GM18526 (cell line): ENCODE results near the gene EVL.

Source experiments
- POLR2A ChIP-seq: IDR thresholded peaks from 3 replicates; pipeline ENCODE4 v1.6.1; 2011; ENCODE audit not compliant: insufficient read length; ENCODE audit errors: extremely low read depth

The EVL gene

DNA sequence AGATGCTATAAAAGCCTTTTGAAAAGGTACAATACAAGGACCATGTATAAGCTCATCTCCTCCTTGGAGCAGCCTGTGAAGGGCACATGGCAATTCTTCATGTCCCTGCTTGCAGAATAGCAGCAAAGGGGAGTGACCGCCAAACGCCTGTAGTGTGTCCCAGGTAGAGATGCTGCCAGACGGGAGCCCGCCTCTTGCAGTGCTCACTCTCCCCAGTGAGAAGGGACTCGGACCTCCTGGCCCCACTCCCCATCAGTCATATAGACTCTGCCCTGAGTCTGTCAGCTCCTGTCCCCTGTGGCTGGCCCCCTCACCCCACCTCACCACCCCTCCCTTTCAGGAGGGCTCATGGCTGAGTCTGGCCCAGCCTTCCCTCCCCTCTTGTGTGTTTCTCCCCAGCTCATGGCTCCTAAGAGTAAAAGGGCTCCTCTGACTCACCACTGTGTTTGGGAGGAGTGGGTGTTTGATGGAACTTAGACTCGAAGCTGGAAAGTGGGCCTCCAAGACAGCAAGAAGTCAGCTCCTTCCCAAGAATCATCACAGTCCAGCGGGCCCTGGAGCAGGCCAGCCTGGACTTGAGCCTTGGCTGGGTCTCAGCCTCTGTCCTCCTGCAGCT lies 53.3 kb downstream of the EVL start:
- TF ChIP-seq POLR2A: no peak

DNA sequence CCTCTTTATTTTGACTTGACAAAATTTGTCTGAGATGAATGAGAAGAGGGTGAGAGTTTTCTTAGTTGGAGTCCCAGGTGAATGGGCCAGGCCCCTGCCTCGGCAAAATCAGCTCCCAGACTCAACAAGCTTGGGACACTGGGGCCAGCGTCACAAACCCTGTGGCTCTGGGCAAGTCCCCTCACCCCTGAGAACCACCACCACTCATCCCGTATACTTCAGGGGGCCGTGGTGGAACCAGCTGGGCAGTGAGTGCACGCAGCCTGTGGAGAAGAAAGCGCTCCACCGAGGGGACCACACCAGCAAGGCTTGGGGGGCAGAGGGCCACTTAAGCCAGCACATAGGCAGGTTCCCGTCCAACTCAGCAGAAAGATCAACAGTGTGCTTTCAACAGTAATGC lies 54.0 kb downstream of the EVL start:
- no peak for TF ChIP-seq POLR2A

DNA sequence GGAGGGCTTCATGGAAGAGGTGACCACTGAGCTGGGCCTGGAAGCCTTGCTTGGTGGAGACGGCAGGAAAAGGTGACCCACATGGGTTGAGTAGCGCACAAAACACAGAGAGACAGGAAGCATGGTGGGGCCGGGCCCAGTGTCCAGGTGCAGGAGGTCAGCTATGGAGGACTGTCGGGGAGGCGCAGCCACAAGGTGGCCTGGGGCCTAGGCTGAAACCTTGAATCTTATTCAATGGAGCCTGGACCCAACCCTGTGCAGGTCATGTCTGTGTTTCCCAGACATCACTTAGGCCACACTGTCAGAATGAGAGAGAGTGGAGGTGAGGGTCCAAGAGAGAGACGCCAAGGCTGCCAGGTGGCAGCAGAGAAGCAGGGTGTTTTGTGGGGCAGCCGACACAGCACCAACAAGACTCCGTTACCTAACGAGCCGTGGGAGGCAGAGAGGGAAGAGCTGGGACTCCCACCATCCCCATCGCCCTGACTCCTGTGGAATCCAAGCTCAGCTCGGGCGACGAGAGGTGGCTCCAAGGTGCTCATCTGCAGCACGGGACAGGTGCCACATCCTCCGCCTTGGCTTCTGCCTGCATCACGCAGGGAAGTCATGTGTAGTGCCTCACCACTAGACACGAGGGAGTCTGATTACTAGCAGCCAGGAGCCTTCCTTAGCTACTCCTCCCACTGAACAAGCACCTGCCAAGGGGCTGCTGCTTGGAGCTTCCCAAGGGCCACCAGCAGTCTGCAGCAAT lies 55.5 kb downstream of the EVL start:
- no peak for TF ChIP-seq POLR2A

DNA sequence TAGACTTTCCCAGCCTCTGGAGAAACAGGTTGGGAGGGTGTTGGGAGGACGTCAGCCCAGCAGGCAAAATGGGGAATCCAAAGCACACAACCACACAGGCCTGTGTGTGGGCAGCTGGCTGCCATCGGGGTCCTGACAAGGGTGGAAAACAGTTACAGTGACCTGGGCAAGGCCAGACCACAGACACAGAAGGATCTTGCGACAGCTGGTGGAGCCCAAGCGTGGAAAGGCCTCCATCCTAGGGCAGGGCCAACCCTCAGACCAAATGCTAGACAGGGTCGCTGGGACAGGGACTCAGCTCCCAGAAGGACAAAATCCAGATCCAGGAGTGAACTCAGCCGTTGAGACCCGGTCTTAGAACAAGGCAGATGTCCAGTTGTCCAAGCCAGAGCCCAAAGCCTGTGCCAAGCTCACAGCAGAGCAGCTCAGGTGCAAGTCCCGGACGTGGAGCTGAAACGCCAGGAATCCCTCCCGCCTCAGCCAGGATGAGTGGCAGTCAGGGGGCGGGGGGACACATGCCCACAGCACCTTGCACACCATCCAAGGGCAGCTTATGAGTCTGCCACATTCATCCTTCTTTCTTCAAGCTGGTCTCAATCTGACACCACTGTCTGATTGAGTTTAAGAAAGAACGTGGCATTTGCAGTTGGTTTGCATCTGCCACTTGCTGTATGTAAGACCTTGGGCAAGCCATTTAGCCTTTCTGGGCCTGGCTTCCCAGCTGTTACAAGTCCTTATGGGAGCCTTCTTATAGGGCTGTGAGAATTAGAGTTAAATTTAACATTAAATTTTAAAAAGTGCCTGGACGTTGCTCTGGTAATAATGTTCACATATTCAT lies 56.6 kb downstream of the EVL start:
- no peak for TF ChIP-seq POLR2A

DNA sequence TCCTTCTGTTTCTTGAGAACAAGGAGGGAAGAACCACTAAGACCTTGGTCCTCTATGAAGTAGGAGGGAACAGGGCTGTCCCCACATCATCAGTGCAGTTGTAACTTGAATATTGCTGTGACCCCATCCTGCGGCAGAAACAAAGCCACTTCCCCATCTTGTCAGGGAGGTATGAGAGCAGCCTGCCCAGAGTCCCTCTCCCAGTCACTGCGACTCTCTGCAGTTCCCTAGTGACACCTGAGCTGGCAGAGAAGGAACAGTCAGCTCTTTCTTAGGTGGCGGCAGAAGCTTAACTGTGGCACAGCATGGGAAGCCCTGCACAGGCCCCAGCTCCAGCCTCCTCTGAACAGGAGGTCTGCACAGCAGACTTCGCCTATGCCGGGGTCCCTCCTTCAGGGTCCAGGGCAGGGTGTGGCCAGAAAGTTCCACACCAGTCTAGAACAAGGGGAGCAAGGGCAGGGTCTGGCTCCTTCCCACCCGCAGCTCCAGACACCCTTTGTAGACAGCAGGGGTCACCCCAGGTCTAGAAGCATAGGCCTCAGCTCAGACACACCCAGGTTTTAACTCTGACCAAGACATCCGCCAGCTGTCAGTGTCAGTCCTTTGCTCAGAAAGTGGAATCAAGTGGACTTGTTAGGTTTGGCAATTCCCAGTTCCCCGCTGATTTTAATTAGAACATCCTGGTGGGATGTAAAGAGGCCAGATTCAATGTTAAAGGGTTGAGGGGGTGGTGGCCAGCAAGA lies 57.4 kb downstream of the EVL start:
- no peak for TF ChIP-seq POLR2A

DNA sequence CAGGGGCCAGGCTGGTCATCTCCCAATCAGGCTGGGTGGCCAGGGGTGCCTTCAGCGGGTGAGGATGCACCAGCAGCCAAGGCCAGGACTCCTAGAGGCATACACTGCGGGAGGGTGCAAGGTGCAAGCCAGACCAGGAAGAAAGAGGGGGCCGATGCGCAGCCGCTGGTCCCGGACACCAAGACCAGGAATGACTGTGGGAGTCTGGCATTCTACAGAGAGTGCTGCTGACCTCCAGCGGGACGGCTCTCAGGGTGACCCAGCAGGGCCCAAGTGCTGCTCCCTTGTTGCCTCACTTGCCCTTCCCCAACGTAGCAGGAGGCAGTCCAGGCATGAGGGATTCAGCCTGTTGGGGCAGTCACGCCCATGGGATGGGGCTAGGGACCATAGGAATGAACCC lies 58.4 kb downstream of the EVL start:
- TF ChIP-seq POLR2A: no peak

DNA sequence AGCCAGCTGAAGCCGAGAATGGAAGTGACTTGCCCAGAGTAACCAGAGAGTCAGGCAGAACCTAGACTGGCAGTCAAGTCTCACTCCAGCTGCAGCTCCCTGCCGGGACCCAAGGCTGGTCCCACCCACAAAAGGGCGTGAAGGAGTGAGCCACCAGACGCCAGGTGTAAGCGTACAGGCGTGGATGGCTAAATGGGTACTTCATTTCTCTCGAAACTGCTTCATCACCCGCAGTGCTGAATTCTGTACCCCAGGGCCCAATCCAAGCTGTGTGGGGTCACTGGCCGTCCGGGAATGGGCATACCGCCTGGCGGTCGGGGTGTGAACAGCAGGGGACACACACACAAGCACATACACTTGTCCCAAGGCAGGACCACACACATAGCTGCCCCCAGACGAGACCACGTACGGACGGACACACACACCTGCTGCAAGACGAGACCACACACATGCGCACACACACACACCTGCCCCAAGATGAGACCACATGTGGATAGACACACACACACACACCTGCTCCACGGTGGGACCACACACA lies 59.4 kb downstream of the EVL start:
- no peak for TF ChIP-seq POLR2A

DNA sequence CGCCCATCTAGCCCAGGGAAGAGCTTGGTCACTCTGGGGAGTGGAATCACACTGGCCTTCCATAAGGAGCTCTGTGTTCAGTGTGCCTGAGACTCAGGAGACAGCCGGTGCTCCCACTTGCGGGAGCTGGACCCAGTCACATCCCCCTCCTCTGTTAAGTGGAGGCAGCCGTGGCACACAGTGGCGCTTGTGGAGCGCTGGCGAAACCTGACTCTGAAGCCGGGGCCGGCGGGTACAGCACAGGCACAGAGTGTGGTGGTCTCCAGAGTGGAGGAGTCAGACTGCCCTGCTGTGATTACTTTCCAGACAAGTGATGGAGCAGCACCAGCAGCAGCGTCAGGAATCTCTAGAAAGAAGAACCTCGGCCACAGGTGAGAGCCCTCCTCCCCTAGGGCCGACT lies 61.2 kb downstream of the EVL start:
- no peak for TF ChIP-seq POLR2A

DNA sequence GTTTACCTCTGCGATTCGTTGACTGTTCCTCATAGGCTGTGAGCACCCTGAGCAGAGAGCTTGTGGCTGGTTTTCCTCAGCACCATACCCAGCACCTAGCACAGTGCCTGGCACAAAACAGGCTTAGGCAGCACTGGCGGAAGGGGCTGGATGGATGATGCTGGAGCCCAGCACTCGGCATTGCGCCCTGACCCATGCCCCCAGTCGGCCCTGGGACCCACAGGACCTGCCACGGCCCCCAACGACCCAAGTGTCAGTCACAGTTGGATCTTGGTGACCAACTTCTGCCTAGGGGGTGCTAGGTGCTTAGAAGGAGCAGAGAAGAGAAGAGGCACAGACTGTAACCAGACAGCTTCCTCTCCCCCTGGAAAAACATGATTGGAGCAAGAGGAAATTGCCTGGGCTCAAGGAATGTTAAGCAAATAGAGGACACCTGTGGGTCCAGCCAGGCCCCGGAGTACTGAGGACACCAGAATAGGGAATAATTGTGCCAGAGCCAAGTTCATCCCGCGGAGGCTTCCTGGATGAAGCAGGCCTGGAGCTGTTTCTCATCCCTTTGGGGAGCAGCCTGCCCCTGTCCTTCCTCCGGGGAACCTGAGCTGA lies 62.7 kb downstream of the EVL start:
- no peak for TF ChIP-seq POLR2A

DNA sequence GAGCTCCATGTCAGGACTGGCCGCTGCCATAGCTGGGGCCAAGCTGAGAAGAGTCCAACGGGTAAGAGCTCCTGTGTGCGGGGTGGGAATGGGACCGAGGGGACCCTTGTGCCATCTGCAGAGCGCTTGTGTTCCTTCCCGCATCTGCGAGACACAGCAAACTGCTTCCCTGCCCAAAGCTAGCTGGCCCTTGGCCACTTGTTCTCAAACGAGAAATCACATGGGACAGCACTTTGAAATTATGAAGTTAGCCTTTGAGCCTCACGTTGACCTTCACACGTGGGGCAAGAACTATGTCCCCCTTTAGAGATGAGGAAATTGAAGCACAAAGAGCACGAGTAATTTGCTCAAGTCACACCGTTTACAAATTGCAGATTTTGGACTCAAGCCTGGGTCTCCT lies 63.5 kb downstream of the EVL start:
- no peak for TF ChIP-seq POLR2A

DNA sequence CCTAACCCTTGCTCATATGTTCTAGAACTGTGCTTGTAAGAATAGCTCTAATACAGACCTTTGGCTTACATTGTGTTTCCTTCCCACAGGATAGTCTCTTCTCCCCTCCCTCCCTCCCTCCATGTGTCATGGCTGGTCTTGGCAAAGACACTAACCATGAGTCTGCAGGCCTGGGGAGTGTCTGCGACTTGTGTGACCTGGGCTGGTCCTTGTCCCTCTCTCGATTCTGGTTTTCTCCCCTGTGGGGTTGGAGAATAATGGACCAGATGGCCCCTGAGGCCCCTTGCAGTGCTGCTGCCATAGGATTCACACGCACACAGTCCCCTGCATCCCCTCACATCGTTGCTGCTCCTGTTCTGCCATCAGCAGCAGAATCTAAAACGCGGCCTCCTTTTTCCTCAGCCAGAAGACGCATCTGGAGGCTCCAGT lies 64.0 kb downstream of the EVL start:
- no peak for TF ChIP-seq POLR2A

DNA sequence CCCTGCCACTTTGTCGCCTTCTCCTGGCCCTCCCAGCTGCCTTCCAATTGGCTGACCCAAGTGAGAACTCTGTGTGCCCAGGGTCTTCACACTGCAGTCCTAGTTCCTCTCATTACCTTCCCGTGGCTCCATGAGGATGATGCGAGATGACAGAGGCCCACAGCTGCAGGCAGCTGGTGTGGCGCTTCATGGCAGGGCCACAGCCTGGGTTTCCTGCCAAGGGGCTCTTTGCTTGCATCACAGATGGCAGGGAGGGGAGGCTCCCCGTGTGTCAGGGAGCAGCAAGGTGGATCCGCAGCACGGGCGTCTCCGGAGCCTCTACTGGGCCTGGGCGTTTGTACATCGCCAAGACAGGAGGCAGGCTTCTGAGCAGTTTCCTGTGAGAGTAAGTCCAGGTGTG lies 65.3 kb downstream of the EVL start:
- TF ChIP-seq POLR2A: no peak

DNA sequence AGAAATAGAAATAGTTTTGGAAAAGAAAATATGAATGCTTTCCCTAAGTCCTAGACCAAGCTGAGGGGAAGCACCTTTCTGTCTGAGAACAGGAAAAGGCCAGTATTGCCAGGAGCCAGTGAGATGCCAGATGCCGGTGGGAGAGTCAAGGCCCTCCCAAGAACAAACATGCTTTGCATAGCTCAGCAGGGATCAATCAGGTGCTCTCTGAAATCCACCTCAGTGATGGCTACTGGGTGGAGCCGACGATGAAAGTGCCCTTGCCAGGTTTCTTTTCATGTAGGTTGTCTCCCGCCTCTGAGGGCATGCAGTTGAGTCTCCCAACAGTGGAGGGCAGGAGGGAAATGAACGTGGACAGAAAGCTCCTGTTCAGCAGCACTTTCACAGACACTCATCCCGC lies 66.0 kb downstream of the EVL start:
- no peak for TF ChIP-seq POLR2A

DNA sequence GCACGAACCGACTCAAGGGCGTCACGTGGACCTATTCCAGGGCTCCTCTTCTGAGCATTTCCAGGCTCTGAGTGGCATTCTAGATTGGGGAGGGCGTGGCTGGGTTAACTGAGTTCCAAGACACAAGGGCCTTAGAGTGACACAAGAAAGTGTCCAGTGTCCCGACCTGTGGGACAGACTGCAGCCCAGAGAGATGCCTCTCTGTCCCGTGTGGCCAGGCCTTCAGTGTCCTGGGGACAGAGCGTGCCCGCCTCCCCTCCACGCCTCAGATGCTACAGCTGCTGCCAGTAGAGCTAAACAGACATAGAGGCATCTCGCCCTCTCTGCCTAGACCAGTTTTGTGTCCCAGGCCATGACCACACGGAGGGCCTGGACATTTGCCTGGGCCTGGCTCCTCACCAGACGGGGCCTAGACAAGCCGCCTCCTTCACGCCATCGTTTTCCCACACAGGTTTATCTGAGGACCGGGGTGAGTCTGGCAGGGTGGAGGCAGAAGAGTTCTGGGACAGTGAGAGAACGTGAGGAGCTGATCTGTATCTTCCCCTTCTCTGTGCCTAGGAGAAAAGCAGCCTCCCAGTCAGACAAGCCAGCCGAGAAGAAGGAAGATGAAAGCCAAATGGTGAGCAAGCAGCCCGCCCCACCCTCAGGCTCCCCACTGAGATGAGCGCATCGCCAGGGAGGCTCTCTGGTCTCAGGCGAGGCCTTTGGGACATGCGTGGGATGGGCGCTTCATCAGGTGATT lies 67.1 kb downstream of the EVL start:
- TF ChIP-seq POLR2A: no peak
